Activated T-cell treated with anti-CD3 and anti-CD28 coated beads for 48 hours (primary cell): ENCODE measurements around the gene DNAJB2.
"Not testable (repeated sequence)": the region's sequence is repeated elsewhere in the genome, so short reads cannot be mapped to it uniquely, and the experiment has no call there.

Source experiments
- DNase-seq: peaks from one replicate; pipeline ENCODE4 v3.0.0-alpha.2; 2020; ENCODE audit warnings: low read depth

The DNAJB2 gene

GRCh38 chr2:219258942-219259341 lies 20.2 kb upstream of the DNAJB2 start:
- DNase-seq: not testable (repeated sequence)

- no peak for DNase-seq
Observed at GRCh38 chr2:219261024-219261855, 17.9 kb upstream of the DNAJB2 start.

GRCh38 chr2:219266232-219266631 lies 12.9 kb upstream of the DNAJB2 start:
- DNase-seq: no peak

GRCh38 chr2:219266886-219267285 lies 12.3 kb upstream of the DNAJB2 start:
- no peak for DNase-seq

- DNase-seq: no peak
Observed at GRCh38 chr2:219268294-219268693, 10.9 kb upstream of the DNAJB2 start.

- DNase-seq: no peak
Observed at GRCh38 chr2:219269362-219270054, 9.7 kb upstream of the DNAJB2 start.

GRCh38 chr2:219270055-219270372 lies 9.2 kb upstream of the DNAJB2 start:
- no peak for DNase-seq

- DNase-seq: no peak
Observed at GRCh38 chr2:219271021-219271420, 8.1 kb upstream of the DNAJB2 start.

- no peak for DNase-seq
Observed at GRCh38 chr2:219272356-219272755, 6.8 kb upstream of the DNAJB2 start.

GRCh38 chr2:219272995-219273394 lies 6.2 kb upstream of the DNAJB2 start:
- no peak for DNase-seq

- no peak for DNase-seq
Observed at GRCh38 chr2:219273937-219274336, 5.2 kb upstream of the DNAJB2 start.

- DNase-seq: no peak
Observed at GRCh38 chr2:219274361-219274921, 4.7 kb upstream of the DNAJB2 start.

- peak; percentile 68 for DNase-seq
Observed at GRCh38 chr2:219277703-219278654, 1.2 kb upstream of the DNAJB2 start.

GRCh38 chr2:219278655-219279150 lies 463 bp upstream of the DNAJB2 start:
- DNase-seq: no peak

- no peak for DNase-seq
Observed at GRCh38 chr2:219279916-219280516, 850 bp downstream of the DNAJB2 start.

GRCh38 chr2:219280651-219281050 lies 1.5 kb downstream of the DNAJB2 start:
- no peak for DNase-seq

- DNase-seq: no peak
Observed at GRCh38 chr2:219281588-219281987, 2.4 kb downstream of the DNAJB2 start.

GRCh38 chr2:219282375-219282774 lies 3.2 kb downstream of the DNAJB2 start:
- DNase-seq: no peak

GRCh38 chr2:219282943-219283581 lies 3.9 kb downstream of the DNAJB2 start:
- no peak for DNase-seq

GRCh38 chr2:219284501-219285372 lies 5.6 kb downstream of the DNAJB2 start:
- DNase-seq: no peak
